GM21390 (cell line): ENCODE results near the gene GSTM5.
"Not testable (repeated sequence)": the region's sequence is repeated elsewhere in the genome, so short reads cannot be mapped to it uniquely, and the experiment has no call there.

Source experiments
- ATAC-seq: cut with Tn5 transposase; IDR thresholded peaks from one replicate; pipeline ENCODE4 v1.9.1; 2021; ENCODE audit not compliant: unreplicated experiment

The GSTM5 gene

GRCh38 chr1:109760581-109761226 is 48.7 kb downstream of the GSTM5 start:
- no peak for ATAC-seq

- no peak for ATAC-seq
These were observed 49.4 kb downstream of the GSTM5 start for GRCh38 chr1:109761227-109762038.

- no peak for ATAC-seq
These were observed 50.1 kb downstream of the GSTM5 start for GRCh38 chr1:109762039-109762585.

GRCh38 chr1:109762821-109763645 is 51.0 kb downstream of the GSTM5 start:
- no peak for ATAC-seq

- ATAC-seq = no peak
These were observed 51.8 kb downstream of the GSTM5 start, which contains the start of gene EPS8L3 for GRCh38 chr1:109763646-109764415. EPS8L3 (minus strand) TSS chr1:109763923; CDS start chr1:109761749, 2,174 bp downstream.

GRCh38 chr1:109764561-109765482 is 52.8 kb downstream of the GSTM5 start:
- no peak for ATAC-seq

- no peak for ATAC-seq
These were observed 53.4 kb downstream of the GSTM5 start for GRCh38 chr1:109765483-109765815.

- no peak for ATAC-seq
These were observed 54.0 kb downstream of the GSTM5 start for GRCh38 chr1:109765896-109766615.

GRCh38 chr1:109766991-109767636 is 55.1 kb downstream of the GSTM5 start:
- ATAC-seq = not testable (repeated sequence)
